Erythroblast (primary cell): ENCODE results near the gene CFAP77.

Experiments
- GATA1 ChIP-seq: IDR thresholded peaks from 2 replicates; pipeline ENCODE4 v1.6.1; 2011; ENCODE audit warnings: low read depth, mild to moderate bottlenecking, control low read depth, low read length, moderate library complexity
- POLR2A ChIP-seq: IDR thresholded peaks from 2 replicates; pipeline ENCODE4 v1.6.1; 2011; ENCODE audit warnings: mild to moderate bottlenecking, low read length

DNA sequence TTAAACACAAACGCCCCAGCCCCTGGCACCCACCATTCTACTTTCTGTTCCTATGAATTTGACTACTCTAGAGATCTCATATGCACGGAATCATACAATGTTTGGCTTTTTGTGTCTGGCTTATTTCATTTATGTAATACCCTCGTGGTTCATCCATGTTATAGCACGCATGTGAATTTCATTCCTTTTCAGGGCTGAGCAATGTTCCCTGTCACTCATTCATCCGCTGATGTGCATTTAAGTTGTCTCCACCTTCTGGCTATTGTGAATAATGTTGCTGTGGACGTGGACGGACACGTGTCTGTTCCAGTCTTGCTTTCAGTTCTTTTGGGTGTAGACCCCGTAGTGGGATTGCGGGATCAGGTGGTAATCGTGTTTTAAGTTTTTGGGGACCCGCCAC, 92.5 kb downstream of the CFAP77 start:
- TF ChIP-seq POLR2A (no peak), GATA1 (no peak)
